Glomerular visceral epithelial cell (primary cell): Measurements from ENCODE around the gene C1orf94.
"Not testable (repeated sequence)": the region's sequence is repeated elsewhere in the genome, so short reads cannot be mapped to it uniquely, and the experiment has no call there.

ENCODE experiments used
- DNase-seq: peaks from one replicate; pipeline ENCODE4 v3.0.0-alpha.2; 2016; ENCODE audit errors: extremely low spot score

The C1orf94 gene

DNA sequence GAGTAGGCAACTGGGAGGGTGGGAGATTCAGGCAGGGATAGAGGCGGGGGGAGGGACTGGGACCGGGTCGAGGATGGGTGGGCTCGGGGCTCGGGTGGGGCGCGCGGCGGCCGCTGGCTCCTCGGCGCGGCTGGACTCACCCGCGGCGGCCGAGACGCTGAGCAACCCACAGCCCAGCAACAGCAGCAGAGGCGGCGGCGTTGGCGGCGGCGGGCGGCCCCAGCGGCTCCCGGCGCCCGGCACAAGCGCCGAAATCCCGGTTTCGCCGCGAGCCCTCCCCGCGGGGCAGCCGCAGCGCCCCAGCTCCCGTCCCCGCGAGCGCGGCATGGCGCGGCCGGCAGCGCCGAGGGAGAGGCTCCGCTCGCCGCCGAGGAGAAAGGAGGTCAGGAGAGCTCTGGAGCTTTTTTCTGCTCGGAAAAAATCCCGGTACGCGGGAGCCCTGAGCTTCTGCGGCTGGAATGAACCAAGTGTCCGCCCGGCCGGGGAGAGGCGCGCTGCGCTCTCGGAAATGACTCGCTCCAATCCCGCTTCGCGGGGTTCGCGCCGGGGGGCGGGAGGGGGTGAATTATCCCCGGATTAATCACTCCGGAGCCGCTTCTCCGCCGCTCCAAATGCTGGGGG, 11.8 kb upstream of the C1orf94 start, which contains the start of gene CSMD2:
CSMD2 (minus strand) TSS at position 460 of the 621 bp plus-strand sequence; CDS start at position 327, 133 bp downstream.
- no peak for DNase-seq

DNA sequence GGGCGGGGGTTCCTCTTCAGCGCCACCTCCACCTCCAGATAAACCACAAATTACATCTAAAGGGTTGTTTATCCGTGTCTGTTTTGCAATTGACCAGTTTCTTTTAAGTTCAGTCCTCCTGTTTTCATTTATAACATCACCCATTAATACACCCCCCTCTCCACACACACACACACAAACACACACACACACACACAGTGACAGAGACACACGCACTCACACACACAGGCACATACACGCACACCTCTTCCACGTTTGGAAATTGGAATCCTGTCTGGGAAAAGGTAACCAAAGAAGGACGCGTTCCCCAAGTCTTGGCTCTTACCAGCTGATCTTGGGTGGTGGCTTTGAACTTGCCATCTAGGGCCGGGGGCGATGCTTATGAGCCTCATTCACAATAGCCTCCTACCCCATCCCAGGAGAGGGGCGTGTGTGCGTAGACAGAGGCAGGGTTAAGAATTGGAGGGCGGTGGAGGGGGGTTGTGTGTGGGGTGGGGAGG, 11.2 kb upstream of the C1orf94 start:
- DNase-seq = no peak

DNA sequence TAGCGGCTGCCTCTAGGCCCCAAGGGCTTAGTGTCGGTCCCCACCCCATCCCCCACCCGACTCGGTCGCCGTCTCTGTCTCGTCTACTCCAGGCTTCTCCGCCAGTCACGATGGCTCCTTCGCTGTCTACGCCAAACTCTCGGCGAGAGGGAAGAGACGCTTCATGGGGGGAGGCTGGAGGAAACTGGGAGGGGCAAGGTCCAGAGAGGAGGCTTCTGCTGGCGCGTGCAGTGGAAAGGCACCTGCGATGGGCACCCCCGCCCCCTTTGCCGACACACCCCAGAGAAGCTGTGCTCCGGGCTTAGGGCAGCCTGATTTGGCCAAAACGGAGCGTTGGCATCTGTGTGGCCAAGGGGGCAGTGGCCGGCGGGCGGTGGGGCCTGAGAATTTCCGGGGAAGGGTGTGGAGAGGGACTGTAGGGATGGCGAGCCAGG, 10.5 kb upstream of the C1orf94 start:
- DNase-seq = no peak

DNA sequence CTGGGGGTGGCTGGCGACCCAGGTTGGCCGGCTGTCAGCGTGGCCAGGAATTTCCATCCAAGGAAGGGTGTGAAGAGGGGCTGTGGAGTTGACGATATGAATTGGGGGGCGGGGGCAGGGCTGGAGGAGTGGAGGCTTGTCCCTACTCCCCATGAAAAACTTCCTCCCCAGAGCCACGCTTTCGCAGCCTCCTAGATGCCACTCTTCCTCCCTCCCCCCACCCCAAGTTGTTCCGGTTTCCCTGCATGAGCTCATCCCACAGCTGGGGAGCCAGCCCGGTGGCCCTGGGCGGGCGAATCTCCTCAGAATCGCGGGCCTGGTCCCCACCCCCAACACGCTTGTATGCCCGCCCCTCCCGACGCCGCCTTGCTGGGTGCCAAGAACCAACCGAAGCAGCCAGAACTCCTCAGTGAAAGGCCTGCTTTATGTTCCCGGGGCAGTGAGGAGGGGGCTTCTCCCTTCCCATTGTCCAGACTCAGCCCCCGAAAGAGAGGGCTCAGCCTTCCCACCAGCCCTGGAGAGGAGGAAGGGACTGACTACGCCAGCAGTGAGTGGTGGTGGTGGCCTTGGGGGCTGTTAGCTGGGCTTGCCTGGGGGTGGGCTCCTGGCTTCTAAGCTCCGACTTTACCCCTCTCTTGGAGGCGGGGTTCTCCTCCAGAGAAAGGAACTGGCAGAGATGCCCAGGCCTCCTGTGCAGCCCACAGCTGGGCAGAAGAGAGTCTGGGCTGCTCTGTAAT, 9.9 kb upstream of the C1orf94 start:
- DNase-seq = no peak

DNA sequence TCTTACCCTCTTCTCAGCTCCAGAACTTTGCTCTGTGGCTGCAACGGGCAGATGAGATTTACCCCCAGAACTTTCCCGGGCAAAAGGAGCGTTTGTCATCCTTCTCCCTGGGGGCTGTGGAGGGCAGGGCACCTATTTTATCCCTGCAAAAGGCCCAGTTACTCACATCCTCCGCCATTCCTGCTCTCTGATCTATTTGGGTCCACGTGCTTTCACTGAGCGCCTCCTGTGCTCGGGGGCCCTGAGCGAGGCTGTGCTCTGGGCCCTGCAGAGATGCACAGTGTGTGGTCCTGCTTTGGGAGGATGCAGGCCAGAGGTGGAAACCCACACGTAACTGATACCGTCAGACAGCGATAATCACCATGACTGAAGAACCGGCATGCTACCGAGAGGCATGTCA, 9.3 kb upstream of the C1orf94 start:
- DNase-seq = no peak

DNA sequence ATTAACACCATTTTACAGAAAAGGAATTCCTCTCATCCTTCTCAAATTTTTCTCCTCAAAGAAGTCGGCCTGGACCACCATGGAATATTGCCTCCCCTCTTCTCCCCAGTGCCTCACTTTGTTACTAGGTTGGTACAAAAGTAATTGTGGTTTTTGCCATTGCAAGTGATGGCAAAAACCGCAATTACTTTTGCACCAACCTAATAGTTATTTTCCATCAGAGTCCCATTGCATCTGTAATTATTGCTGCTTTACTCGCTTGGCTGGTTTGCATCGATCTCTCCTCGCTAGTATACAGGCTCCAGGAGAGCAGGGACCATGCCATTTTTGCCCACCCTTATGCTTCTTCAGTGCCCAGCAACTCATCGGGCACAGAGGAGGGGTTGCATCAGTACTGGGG, 963 bp upstream of the C1orf94 start:
- no peak for DNase-seq

DNA sequence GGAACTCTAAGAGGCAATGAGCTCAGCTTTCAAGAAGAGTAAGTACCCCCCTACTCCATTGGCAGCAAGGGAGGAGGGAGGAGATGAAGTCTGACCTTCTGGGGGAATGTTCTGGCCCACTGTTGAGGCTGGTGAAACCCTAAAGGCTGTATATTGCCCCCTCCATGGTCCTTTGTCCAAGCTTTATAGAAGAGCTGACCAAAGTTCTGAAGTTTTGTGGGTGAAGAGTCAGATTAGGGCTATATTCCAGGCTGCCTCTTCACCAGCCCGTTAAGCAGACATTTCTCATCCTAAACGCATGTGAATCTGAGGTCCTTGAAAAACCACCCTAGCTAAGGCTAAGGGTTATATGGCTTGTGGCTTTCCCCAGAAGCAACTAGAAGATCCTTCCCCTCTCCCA, 1.4 kb downstream of the C1orf94 start:
- DNase-seq = no peak

DNA sequence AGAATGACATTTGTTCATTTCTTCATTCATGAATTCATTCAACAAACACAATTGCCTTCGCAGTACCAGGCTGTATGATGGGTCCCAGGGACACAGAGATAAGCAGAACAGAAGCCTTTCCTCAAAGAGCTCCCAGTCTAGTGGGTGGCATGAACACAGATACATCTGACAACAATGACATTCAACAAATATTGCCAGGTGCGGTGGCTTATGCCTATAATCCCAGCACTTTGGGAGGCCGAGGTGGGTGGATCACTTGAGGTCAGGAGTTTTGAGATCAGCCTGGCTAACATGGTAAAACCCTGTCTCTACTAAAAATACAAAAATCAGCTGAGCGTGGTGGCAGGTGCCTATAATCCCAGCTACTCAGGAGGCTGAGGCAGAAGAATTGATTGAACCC, 6.7 kb downstream of the C1orf94 start:
- DNase-seq = not testable (repeated sequence)

DNA sequence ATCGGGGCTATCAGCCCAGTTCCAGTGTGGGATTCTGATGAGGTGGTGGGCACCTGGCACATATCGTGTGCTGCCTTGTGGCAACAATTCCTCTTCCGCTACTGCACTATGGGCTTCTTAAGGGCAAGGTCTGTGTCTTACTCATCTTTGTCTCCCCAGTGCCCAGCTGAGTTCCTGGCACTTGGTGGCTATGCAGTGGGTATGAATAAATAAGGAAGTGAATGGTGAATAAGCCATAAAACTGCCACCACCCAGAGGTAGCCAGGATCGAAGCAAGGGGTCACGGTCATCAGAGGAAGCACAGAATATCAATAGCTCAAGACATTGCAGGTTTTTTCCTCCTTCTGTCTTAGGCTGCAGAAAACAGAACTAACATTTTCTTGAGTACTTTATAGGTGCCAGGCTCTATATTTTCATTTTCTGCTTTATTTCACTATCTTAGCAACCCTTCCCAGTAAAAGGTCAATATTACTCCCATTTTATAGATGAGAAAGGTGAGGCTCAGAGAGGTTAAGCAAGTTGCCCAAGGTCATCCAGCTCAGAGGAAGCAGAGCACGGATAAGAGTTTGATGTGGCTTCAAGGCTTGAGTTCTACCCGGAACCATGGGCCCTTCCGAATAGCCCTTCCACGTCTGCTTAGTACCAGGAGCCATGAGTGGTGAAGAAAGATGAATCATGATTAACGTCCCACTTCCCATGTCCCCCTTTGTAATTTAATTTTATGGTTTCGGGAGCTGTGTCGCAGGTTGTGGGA, 10.2 kb downstream of the C1orf94 start:
- DNase-seq = no peak

DNA sequence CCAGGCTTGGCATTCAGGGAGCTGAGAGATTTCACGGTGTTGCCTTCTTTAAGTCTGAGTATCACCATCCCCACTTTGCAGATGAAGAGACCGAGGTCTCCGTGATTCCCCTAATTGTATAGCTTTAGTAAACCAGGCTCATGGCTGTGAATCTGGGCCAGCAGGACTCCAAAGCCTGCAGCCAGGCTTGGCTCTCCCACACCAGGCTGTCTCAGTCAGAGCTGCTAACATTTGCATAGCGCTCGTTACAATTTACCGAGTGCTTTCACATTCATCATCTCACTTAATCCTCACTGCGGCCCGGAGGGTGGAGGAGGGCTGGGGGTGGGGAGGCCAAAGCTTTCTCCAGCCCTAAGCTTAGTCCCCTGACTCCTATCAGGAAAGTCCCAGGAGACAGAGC, 11.7 kb downstream of the C1orf94 start:
- no peak for DNase-seq

DNA sequence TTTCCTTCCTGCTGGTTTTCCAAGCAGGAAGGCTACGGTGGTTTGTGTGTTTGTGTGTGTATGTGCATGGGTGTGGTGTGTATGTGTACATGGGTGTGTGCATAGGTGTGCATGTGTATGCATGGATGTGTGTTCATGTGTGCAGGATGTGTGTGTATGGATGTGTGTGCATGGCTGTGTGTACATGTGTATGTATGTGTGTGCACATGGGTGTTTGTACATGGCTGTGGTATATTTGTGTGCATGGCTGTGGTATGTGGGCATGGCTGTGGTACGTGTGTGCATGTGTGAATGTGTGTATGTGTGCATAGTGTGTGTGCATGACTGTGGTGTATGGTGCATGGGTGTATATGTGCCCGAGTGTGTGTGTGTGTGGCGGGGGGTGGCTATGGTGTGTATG, 12.3 kb downstream of the C1orf94 start:
- DNase-seq = no peak

DNA sequence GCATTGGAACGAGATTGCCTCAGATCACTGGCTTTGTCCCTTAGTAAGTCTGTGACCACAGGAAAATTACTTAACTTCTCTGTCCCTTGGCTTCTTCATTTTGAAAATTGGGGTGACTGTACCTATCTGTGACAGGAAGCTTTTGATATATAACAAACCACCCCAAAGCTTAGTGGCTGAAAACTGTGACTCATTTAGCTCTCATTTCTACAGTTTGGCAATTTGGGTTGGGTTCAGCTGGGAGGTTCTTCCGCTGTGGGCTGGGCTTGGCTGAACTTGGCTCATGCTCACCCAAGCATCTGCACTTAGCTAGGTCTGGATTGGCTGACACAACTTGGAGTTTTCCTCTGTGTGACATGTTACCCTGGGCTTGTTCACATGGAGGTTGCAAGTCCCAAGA, 14.0 kb downstream of the C1orf94 start:
- no peak for DNase-seq

DNA sequence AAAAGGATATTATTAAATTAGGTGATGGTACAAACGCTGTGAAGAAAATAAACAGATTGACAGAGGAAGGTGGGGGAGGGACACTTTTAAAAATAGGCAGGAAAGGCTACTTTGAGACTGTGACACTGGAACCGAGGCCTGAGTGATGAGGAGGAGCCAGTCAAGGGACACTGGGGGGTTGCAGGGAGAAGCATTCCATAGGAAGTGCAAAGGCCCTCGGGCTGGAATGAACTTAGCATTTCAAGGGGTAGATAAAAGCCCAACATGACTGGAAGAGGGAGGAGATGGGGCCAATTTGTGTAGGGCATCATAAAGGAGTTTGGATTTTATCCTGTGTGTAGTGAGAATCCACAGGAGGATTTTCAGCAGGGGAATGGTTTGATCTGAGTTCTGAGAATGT, 15.9 kb downstream of the C1orf94 start:
- DNase-seq = no peak

DNA sequence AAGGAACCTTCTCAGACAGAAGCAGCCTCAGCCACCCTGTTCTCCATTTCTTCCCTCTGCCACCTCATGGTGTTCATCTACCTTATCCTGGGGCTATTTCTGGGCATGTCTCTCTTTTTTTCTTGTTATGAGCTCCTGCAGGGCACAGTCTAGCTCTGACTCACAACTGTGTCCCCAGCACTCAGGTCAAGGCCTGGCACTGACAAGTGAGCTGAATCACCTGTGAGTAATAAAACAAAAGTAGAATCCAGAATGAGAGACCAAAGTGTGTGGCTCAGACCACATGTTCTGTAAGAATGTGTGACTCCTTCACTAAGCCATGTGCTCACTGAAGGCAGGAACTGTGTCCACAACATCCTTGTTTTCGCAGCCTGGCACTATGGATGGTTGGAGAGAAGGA, 23.2 kb downstream of the C1orf94 start:
- DNase-seq = no peak

DNA sequence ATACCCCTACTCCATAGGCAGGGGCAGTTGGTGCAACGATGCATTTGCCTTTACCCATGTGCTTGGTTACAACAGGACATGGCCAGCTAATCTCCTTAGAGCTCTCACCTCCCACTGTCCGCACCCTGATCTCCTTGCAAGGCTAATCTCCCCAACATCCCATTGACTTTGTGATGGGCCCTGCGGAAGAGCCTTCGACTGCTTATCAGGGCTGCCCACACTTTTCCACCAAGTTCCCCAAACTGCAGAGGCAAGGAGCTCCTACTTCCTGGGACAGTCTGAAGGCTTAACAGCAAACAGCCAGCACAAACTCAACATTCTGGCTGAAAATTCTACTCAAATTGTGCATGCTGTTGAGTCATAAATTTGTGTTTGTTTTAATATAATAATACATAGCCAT, 36.0 kb downstream of the C1orf94 start:
- no peak for DNase-seq

DNA sequence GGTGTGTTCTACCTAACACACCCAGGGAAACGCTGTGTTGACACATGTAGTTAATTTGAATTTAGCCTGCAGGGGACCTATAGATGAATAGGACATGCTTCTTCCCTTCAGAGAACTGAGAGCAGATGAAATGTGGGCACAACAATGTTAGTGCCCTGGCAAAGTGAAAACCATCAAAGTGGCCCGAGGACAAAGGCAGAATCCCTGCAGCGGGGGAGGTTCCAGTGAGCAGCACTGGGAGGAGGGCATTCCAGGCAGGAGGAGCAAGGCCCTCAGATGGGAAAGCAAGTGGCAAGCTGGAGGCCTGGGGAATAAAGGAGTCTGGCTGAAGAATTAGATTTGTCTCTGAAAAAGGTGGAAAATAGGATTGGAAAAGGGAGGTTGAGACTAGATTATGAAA, 37.2 kb downstream of the C1orf94 start:
- DNase-seq = no peak

DNA sequence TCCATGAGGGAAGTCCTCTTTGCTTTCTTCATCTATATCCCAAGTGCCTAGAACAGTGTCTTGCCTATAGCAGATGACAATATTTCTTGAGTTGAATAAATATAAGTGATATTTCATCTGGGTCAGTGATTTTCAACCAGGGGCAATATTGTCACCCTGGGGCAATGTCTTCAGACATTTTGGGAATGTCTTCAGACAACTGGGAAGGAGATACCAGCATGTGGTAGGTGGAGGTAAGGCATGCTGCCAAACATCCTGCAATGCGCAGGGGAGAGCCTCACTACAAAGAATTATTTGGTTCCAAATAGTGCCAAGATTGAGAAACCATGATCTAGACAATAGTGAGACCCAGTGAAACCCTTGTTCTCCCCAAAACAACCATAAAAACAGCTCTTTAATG, 54.7 kb downstream of the C1orf94 start:
- DNase-seq = no peak

DNA sequence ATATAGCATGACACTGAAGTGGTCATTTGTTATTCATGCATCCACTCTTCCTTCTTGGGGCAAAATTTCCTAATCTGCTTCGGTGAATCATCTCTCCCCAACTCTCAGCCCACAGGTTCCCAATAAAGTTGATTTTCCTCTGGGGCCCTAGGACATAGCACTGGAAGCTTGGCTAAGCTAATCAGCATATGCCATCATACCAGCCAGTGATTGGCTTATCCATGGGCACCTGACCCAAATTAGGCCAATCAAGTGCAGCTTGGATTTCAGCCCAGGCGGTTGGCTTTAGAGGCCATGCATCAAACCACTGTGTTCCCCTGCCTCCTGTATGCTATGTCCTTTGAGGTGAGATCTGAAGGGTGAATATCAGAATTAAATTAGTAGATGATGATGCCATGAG, 58.9 kb downstream of the C1orf94 start:
- no peak for DNase-seq

DNA sequence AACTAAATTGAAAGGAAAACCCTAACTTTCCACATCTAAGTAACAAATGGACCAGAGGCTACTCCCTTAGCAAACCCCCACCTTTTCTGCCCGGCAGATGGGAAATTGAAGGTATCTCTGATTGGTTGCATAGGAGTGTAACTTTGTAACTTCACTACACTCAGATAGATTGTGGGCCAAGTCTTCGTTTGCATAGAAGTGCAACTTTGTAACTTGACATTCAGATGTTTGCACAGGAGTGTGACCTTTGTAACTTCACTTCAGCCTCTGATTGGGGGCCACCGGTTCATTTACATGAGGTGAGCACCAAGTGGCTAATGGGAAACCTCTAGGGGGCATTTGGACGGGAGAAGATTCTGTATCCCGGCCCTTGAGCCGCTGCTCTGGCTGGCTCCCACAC, 59.4 kb downstream of the C1orf94 start:
- DNase-seq = no peak

DNA sequence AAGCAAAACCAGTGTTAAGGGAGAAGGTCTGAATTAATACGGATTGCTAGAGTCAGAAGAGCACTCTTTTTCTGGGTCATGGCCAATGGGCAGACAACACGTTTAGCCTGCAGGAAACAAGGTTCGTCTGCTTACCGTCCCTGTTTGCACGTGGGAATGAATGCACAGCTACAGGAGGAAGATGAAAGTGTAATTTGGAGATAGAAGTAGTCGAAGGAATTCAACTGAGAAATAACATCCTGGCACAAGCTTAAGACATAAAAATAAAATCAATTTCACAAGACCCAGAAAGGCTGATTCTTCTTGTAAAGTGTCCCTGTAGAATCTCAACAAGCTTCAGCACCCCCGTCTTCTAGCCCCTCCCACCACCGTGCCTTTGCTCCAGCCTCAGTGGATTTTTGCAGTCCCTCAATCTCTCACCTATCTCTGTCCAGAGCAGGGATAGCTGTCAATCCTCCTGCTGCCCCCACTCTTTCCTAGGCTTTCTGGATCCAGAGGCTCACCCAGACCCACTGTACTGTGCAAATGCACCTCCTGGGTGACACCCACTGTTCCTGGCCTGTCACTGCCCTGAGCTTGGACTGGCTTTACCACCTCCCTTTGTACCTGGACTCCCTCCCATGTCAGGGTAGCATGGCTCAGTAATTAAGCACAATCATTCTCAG, 60.6 kb downstream of the C1orf94 start:
- no peak for DNase-seq

DNA sequence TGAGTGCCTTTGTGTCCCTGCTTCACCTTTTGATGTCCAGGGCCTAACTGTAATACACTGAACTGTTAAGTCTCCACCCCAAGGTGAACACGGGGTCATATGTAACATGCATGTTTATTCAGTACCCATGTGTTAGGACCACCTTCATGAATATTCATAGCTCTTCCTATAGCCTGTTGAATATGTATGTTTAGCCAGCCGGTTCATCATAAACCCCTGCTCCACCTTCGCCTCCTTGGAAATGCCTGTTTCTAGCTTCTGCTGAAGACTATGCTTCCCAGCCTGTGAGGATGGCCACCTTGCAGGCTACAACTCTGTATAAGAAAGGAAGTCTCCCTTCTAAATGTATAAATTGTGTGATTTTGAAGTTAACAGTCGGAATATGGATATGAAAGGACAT, 69.3 kb downstream of the C1orf94 start:
- no peak for DNase-seq

DNA sequence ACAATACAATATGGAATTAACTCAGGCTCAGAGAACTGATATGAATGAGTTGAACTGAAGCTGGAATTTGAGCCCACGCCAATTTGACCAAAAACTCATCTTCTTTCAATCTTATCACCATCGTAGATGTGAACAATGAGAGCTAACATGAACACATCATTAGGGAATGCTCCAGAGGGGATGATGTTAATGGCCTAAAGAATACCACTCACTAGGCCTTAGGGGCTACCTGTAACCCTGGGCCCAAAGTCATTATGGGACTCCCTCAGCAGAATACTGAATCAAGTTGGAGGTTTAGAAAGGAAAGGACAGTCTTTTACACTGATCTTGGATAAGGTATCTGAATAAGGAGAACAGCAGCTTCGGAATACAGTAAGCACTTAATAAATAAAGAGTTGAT, 73.6 kb downstream of the C1orf94 start:
- no peak for DNase-seq
